Natural killer cell (primary cell): ENCODE results near the gene COPS7B. TPM values are rescaled to one million over a fixed set of nuclear protein-coding genes. Genes with fewer than 3 reads are reported as not detected.

ENCODE experiments used
- ATAC-seq, 3 donors: fragments of 150-1000 bp in 2 of 3; fragments of 200-7000 bp in 1 of 3; cut with Tn5 transposase; 1 replicate in 1 of 3; 2 replicates in 2 of 3; pipeline ENCODE4 v1.10.0; 2021; ENCODE audit warnings: mild to moderate bottlenecking in 2 of 3, moderate library complexity in 2 of 3
- DNase-seq, 2 donors: peaks; one replicate each; pipeline versions ENCODE4 v3.0.0 to v3.0.0-alpha.2; 2013 to 2021; ENCODE audit warnings: mixed read lengths in 1 of 2
- H3K27ac ChIP-seq: one replicate; pipeline ENCODE4 v1.5.1; 2013; ENCODE audit warnings: mild to moderate bottlenecking, low read length
- H3K27me3 ChIP-seq: one replicate; pipeline ENCODE4 v1.6.1; 2013; ENCODE audit warnings: low read length; ENCODE audit not compliant: control insufficient read depth, insufficient read depth
- H3K36me3 ChIP-seq: one replicate; pipeline ENCODE4 v1.6.1; 2013; ENCODE audit warnings: low read length; ENCODE audit not compliant: control insufficient read depth, insufficient read depth
- H3K4me1 ChIP-seq: one replicate; pipeline ENCODE4 v1.6.1; 2013; ENCODE audit warnings: low read length; ENCODE audit not compliant: control insufficient read depth, insufficient read depth
- H3K4me3 ChIP-seq: one replicate; pipeline ENCODE4 v1.5.1; 2013; ENCODE audit warnings: low read length
- H3K9me3 ChIP-seq: one replicate; pipeline ENCODE4 v1.6.1; 2013; ENCODE audit warnings: low read length; ENCODE audit not compliant: control insufficient read depth, insufficient read depth
- H3K27ac Mint-ChIP-seq, 2 donors: one replicate each; pipeline ENCODE4 v1.8.0; 2022; ENCODE audit warnings: mild to moderate bottlenecking in 2 of 2, mixed read lengths in 2 of 2, moderate library complexity in 1 of 2
- H3K27me3 Mint-ChIP-seq, 2 donors: one replicate each; pipeline ENCODE4 v1.8.0; 2022; ENCODE audit warnings: low read depth in 2 of 2, mixed read lengths in 2 of 2
- H3K36me3 Mint-ChIP-seq: one replicate; pipeline ENCODE4 v1.8.0; 2022; ENCODE audit warnings: mixed read lengths
- H3K4me1 Mint-ChIP-seq, 2 donors: one replicate each; pipeline ENCODE4 v1.8.0; 2022; ENCODE audit warnings: mixed read lengths in 2 of 2
- H3K4me3 Mint-ChIP-seq: one replicate; pipeline ENCODE4 v1.8.0; 2022; ENCODE audit warnings: mild to moderate bottlenecking, moderate library complexity, mixed read lengths
- H3K9me3 Mint-ChIP-seq, 2 donors: one replicate each; pipeline ENCODE4 v1.8.0; 2022; ENCODE audit warnings: mixed read lengths in 2 of 2
- CTCF ChIP-seq: fragments of 200-600 bp; IDR thresholded peaks from one replicate; pipeline ENCODE4 v1.8.0; 2022; ENCODE audit warnings: antibody characterized with exemption
- WGBS: methylation state at CpG from one replicate; pipeline ENCODE4 v1.1.7; 2013; ENCODE audit warnings: missing lambda C conversion rate; ENCODE audit not compliant: insufficient coverage; 5-methylcytosine and 5-hydroxymethylcytosine counted together
- intact Hi-C: fragments of 100-400 bp; cut with micrococcal nuclease; formaldehyde crosslinking; loops from one replicate; pipeline ENCODE4 v1.14.2; 2022
- total RNA-seq, 4 donors: library from RNA; stranded (reverse); fragments of 120-200 nt in 1 of 4; gene quantifications; one replicate each; pipeline versions ENCODE4 v1.2.3 to v1.2.4, GENCODE V29; 2013 to 2022

COPS7B gene
- total RNA-seq, 3 donors from 2014 or later (not counting 1 experiment from before 2014, with no cell fraction given), result 44.2 to 59.9 (median 53.9) TPM

- 100% methylated on average over 2 of the region's 2 CpGs for WGBS
- no peak overlapping the region for H3K4me3 Mint-ChIP-seq
- TF ChIP-seq CTCF, result no peak
- H3K4me1 Mint-ChIP-seq, result peaks cover 0 to 8% of the 10 kb centered on the region in 2 donors
- H3K36me3 Mint-ChIP-seq, result no peaks in the 10 kb centered on the region
- Histone ChIP-seq H3K4me3 (no peak overlapping the region), H3K4me1 (peaks cover 4% of the 10 kb centered on the region), H3K36me3 (no peaks in the 10 kb centered on the region), H3K9me3 (no peaks in the 10 kb centered on the region), H3K27me3 (no peaks in the 10 kb centered on the region), H3K27ac (no peak overlapping the region)
- no peaks in the 10 kb centered on the region for H3K27me3 Mint-ChIP-seq
- H3K9me3 Mint-ChIP-seq, result no peaks in the 10 kb centered on the region
- no peak for ATAC-seq
- no peak overlapping the region for H3K27ac Mint-ChIP-seq
- DNase-seq, result no peak
- intact Hi-C loops, result no loop called here
Measured at GRCh38 chr2:231752061-231752460, 34.2 kb upstream of the COPS7B start.

GRCh38 chr2:231761735-231762134 is 24.5 kb upstream of the COPS7B start:
- ATAC-seq (no peak), DNase-seq (no peak)
- no peak overlapping the region for H3K27ac Mint-ChIP-seq
- H3K36me3 ChIP-seq, result no peaks in the 10 kb centered on the region
- H3K27me3 Mint-ChIP-seq, result no peaks in the 10 kb centered on the region
- H3K27me3 ChIP-seq, result no peaks in the 10 kb centered on the region
- peaks cover 15 to 24% of the 10 kb centered on the region in 2 donors for H3K4me1 Mint-ChIP-seq
- no peaks in the 10 kb centered on the region for H3K4me1 ChIP-seq
- H3K9me3 Mint-ChIP-seq, result no peaks in the 10 kb centered on the region
- TF ChIP-seq CTCF, result no peak
- no peaks in the 10 kb centered on the region for H3K9me3 ChIP-seq
- 94% methylated on average over 1 of the region's 2 CpGs for WGBS
- no peak overlapping the region for H3K27ac ChIP-seq
- intact Hi-C loops, result no loop called here
- no peak overlapping the region for H3K4me3 Mint-ChIP-seq
- no peaks in the 10 kb centered on the region for H3K36me3 Mint-ChIP-seq
- H3K4me3 ChIP-seq, result no peak overlapping the region

GRCh38 chr2:231764124-231764523 is 22.1 kb upstream of the COPS7B start:
- Histone ChIP-seq H3K9me3 (no peaks in the 10 kb centered on the region), H3K36me3 (no peaks in the 10 kb centered on the region), H3K27me3 (no peaks in the 10 kb centered on the region), H3K4me1 (no peaks in the 10 kb centered on the region), H3K27ac (no peak overlapping the region), H3K4me3 (no peak overlapping the region)
- Mint-ChIP-seq H3K9me3 (no peaks in the 10 kb centered on the region), H3K4me1 (peaks cover 15 to 24% of the 10 kb centered on the region in 2 donors), H3K27me3 (no peaks in the 10 kb centered on the region), H3K36me3 (no peaks in the 10 kb centered on the region), H3K27ac (no peak overlapping the region), H3K4me3 (no peak overlapping the region)
- ATAC-seq, result no peak
- no peak for TF ChIP-seq CTCF
- no peak for DNase-seq
- intact Hi-C loops, result no loop called here

- Mint-ChIP-seq H3K4me3 (no peak overlapping the region), H3K9me3 (no peaks in the 10 kb centered on the region)
- 92% methylated on average over 3 of the region's 4 CpGs for WGBS
Measured at GRCh38 chr2:231764760-231765159, 21.5 kb upstream of the COPS7B start.

More at GRCh38 chr2:231764760-231765159, 21.5 kb upstream of the COPS7B start:
- H3K9me3 ChIP-seq, result no peaks in the 10 kb centered on the region
- no peak overlapping the region for H3K4me3 ChIP-seq
- TF ChIP-seq CTCF, result no peak
- H3K27me3 ChIP-seq, result no peaks in the 10 kb centered on the region
- no peaks in the 10 kb centered on the region for H3K4me1 ChIP-seq
- H3K27ac Mint-ChIP-seq, result no peak overlapping the region
- ATAC-seq (no peak), DNase-seq (no peak)
- H3K4me1 Mint-ChIP-seq, result peaks cover 19 to 24% of the 10 kb centered on the region in 2 donors
- intact Hi-C loops, result no loop called here
- H3K27me3 Mint-ChIP-seq, result no peaks in the 10 kb centered on the region
- no peak overlapping the region for H3K27ac ChIP-seq
- no peaks in the 10 kb centered on the region for H3K36me3 Mint-ChIP-seq
- no peaks in the 10 kb centered on the region for H3K36me3 ChIP-seq
